CD14-positive monocyte (primary cell): ENCODE results near the gene PDE4B. TPM values are rescaled to one million over a fixed set of nuclear protein-coding genes. Genes with fewer than 3 reads are reported as not detected.

Source experiments
- DNase-seq, 3 donors: peaks; one replicate each; pipeline ENCODE4 v3.0.0-alpha.2; 2011 to 2022
- H2AFZ ChIP-seq: 2 replicates; pipeline ENCODE4 v1.6.0; 2012; ENCODE audit warnings: mild to moderate bottlenecking, low read depth, low read length, inconsistent platforms; ENCODE audit not compliant: insufficient read depth, poor library complexity, severe bottlenecking
- H3K27ac ChIP-seq, 2 donors: 1 replicate in 1 of 2; 2 replicates in 1 of 2; pipeline ENCODE4 v1.5.1; 2012 to 2013; ENCODE audit warnings: low read length in 2 of 2, control low read depth in 1 of 2, inconsistent platforms in 1 of 2, low read depth in 1 of 2, mild to moderate bottlenecking in 1 of 2
- H3K27me3 ChIP-seq, 2 donors: one replicate each; pipeline versions ENCODE4 v1.6.0 to v1.6.1; 2011 to 2013; ENCODE audit warnings: low read length in 2 of 2; ENCODE audit not compliant: control insufficient read depth in 2 of 2, insufficient read depth in 2 of 2
- H3K36me3 ChIP-seq, 2 donors: replicated peaks in 1 of 2; 1 replicate in 1 of 2; 2 replicates in 1 of 2; pipeline versions ENCODE4 v1.5.1 to v1.6.1; 2012 to 2013; ENCODE audit warnings: low read length in 2 of 2, control low read depth in 1 of 2, inconsistent platforms in 1 of 2, mild to moderate bottlenecking in 1 of 2; ENCODE audit not compliant: insufficient read depth in 2 of 2, control insufficient read depth in 1 of 2
- H3K4me1 ChIP-seq, 2 donors: 1 replicate in 1 of 2; 2 replicates in 1 of 2; pipeline versions ENCODE4 v1.5.1 to v1.6.1; 2012 to 2013; ENCODE audit warnings: low read length in 2 of 2, control low read depth in 1 of 2, inconsistent platforms in 1 of 2, mild to moderate bottlenecking in 1 of 2, moderate library complexity in 1 of 2; ENCODE audit not compliant: insufficient read depth in 2 of 2, control insufficient read depth in 1 of 2
- H3K4me2 ChIP-seq: replicated peaks from 2 replicates; pipeline ENCODE3; 2012; ENCODE audit warnings: low read length, moderate library complexity, mild to moderate bottlenecking; ENCODE audit not compliant: poor library complexity, severe bottlenecking; ENCODE audit errors: extremely low read depth
- H3K4me3 ChIP-seq, 3 experiments: fragments of 200-600 bp in 1 of 3; sonication (generic) in 1 of 3; replicated peaks in 1 of 3; 1 replicate in 2 of 3; 2 replicates in 1 of 3; pipeline ENCODE4 v1.5.1; 2011 to 2013; ENCODE audit warnings: low read length in 3 of 3, mild to moderate bottlenecking in 3 of 3, control low read depth in 2 of 3, low read depth in 2 of 3, inconsistent platforms in 1 of 3, moderate library complexity in 1 of 3
- H3K79me2 ChIP-seq: 2 replicates; pipeline ENCODE4 v1.6.0; 2012; ENCODE audit warnings: mild to moderate bottlenecking, control low read depth, inconsistent platforms, low read length, moderate library complexity; ENCODE audit not compliant: insufficient read depth
- H3K9ac ChIP-seq: 2 replicates; pipeline ENCODE4 v1.6.0; 2017; ENCODE audit warnings: low read length, mild to moderate bottlenecking; ENCODE audit not compliant: insufficient read depth, poor library complexity, severe bottlenecking
- H3K9me3 ChIP-seq, 2 donors: replicated peaks in 1 of 2; 1 replicate in 1 of 2; 2 replicates in 1 of 2; pipeline versions ENCODE4 v1.5.1 to v1.6.1; 2012 to 2013; ENCODE audit warnings: low read length in 2 of 2, control low read depth in 1 of 2; ENCODE audit not compliant: control insufficient read depth in 1 of 2, insufficient read depth in 1 of 2
- H4K20me1 ChIP-seq: 2 replicates; pipeline ENCODE4 v1.6.0; 2012; ENCODE audit warnings: mild to moderate bottlenecking, low read length, control low read depth, moderate library complexity; ENCODE audit not compliant: insufficient read depth
- H3K27ac Mint-ChIP-seq, 7 donors: one replicate each; pipeline ENCODE4 v1.8.0; 2020; ENCODE audit warnings: mild to moderate bottlenecking in 7 of 7, mixed read lengths in 7 of 7, moderate library complexity in 6 of 7, inconsistent platforms in 2 of 7
- H3K27me3 Mint-ChIP-seq, 3 donors: one replicate each; pipeline ENCODE4 v1.8.0; 2021 to 2022; ENCODE audit warnings: low read depth in 3 of 3, mild to moderate bottlenecking in 3 of 3, mixed read lengths in 3 of 3, moderate library complexity in 3 of 3, inconsistent platforms in 1 of 3
- H3K36me3 Mint-ChIP-seq, 2 donors: one replicate each; pipeline ENCODE4 v1.8.0; 2020; ENCODE audit warnings: mixed read lengths in 2 of 2, inconsistent platforms in 1 of 2, mild to moderate bottlenecking in 1 of 2
- H3K4me1 Mint-ChIP-seq: one replicate; pipeline ENCODE4 v1.8.0; 2020; ENCODE audit warnings: mild to moderate bottlenecking, mixed read lengths
- H3K4me3 Mint-ChIP-seq, 2 donors: one replicate each; pipeline ENCODE4 v1.8.0; 2020; ENCODE audit warnings: mild to moderate bottlenecking in 2 of 2, mixed read lengths in 2 of 2, moderate library complexity in 1 of 2
- H3K9me3 Mint-ChIP-seq, 7 donors: one replicate each; pipeline ENCODE4 v1.8.0; 2020 to 2022; ENCODE audit warnings: mixed read lengths in 7 of 7, mild to moderate bottlenecking in 6 of 7, moderate library complexity in 6 of 7, inconsistent platforms in 2 of 7
- WGBS: methylation state at CpG from one replicate; pipeline ENCODE4 v1.1.5; 2013; ENCODE audit warnings: missing lambda C conversion rate; ENCODE audit not compliant: insufficient coverage; 5-methylcytosine and 5-hydroxymethylcytosine counted together
- intact Hi-C, 2 donors: fragments of 100-400 bp; cut with micrococcal nuclease; formaldehyde crosslinking; loops; one replicate each; pipeline versions ENCODE4 v1.15.0 to v1.15.1; 2023
- polyA plus RNA-seq, 3 donors: library from polyadenylated mRNA; depleted of rRNA in 1 of 3; unstranded in 2 of 3; stranded (reverse) in 1 of 3; fragments of 300-500 nt in 2 of 3; fragments of >200 nt in 1 of 3; fragmentation: Illumina TruSeq in 2 of 3; gene quantifications; 1 replicate in 2 of 3; 2 replicates in 1 of 3; pipeline ENCODE4 v1.2.3, GENCODE V29; 2012 to 2021
- TF ChIP-seq, protein P1 (sequence below): fragments of 200-600 bp; IDR thresholded peaks from one replicate; pipeline ENCODE4 v1.8.0; 2022; ENCODE audit warnings: antibody characterized with exemption, mild to moderate bottlenecking

PDE4B gene
- polyA plus RNA-seq, 3 donors, result 17.2 to 52.8 (median 25.2) TPM

DNA sequence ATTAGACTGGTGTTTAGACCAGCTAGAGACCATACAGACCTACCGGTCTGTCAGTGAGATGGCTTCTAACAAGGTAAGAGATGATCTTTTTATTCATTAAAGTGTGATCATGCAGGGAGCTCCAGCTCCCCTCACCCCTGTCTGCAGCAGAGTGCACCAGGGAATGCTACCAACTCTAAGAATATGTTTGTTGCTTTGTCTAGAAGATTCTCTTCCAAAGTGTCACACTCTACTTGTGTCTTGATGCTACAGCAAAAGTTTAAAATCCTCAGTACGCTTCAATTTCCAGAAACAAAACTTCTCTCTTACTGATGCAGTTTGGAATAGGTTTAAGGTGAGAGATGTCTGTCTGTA is 539.8 kb downstream of the PDE4B start:
- no peak overlapping the region for H2AFZ ChIP-seq
- no CpG with 5 or more reads among the region's 2 CpGs for WGBS
- no peak for DNase-seq
- H3K4me1 Mint-ChIP-seq, result peaks cover 69% of the 10 kb centered on the region
- H3K36me3 ChIP-seq, result no peaks in the 10 kb centered on the region
- peak overlapping the region; percentile 97 to 98 for H3K4me3 Mint-ChIP-seq
- H3K27me3 Mint-ChIP-seq, result no peaks in the 10 kb centered on the region
- H3K27me3 ChIP-seq, result no peaks in the 10 kb centered on the region
- H3K9me3 Mint-ChIP-seq, result peaks cover 0 to 2% (median 0%) of the 10 kb centered on the region in 7 donors
- H3K4me3 ChIP-seq, result peak overlapping the region; percentile 80 to 99 (median 99)
- H3K36me3 Mint-ChIP-seq, result peaks cover 12 to 14% of the 10 kb centered on the region in 2 donors
- peaks cover 46% of the 10 kb centered on the region for H3K79me2 ChIP-seq
- peak overlapping the region; percentile 68 for H3K9ac ChIP-seq
- peak overlapping the region; percentile 77 to 86 for H3K27ac ChIP-seq
- H4K20me1 ChIP-seq, result peaks cover 13% of the 10 kb centered on the region
- peaks cover 76 to 89% of the 10 kb centered on the region in 2 donors for H3K4me1 ChIP-seq
- TF ChIP-seq, protein P1, sequence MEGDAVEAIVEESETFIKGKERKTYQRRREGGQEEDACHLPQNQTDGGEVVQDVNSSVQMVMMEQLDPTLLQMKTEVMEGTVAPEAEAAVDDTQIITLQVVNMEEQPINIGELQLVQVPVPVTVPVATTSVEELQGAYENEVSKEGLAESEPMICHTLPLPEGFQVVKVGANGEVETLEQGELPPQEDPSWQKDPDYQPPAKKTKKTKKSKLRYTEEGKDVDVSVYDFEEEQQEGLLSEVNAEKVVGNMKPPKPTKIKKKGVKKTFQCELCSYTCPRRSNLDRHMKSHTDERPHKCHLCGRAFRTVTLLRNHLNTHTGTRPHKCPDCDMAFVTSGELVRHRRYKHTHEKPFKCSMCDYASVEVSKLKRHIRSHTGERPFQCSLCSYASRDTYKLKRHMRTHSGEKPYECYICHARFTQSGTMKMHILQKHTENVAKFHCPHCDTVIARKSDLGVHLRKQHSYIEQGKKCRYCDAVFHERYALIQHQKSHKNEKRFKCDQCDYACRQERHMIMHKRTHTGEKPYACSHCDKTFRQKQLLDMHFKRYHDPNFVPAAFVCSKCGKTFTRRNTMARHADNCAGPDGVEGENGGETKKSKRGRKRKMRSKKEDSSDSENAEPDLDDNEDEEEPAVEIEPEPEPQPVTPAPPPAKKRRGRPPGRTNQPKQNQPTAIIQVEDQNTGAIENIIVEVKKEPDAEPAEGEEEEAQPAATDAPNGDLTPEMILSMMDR, result no peak
- H3K4me2 ChIP-seq, result peak overlapping the region; percentile 81
- no peaks in the 10 kb centered on the region for H3K9me3 ChIP-seq
- intact Hi-C loops, result loop anchor here (5.0 to 10.0 kb wide), 4 partner anchors 35 to 1355 kb away; partner anchors contain the start of gene GADD45A (in 1 of the 2)
- peak overlapping the region; percentile 98 to 100 (median 98) for H3K27ac Mint-ChIP-seq

GRCh38 chr1:66333466-66334199 is 540.9 kb downstream of the PDE4B start:
- H3K9ac ChIP-seq, result peak overlapping the region; percentile 68
- DNase-seq, result peak; percentile 57 to 82 (median 77)
- Mint-ChIP-seq H3K4me1 (peaks cover 59% of the 10 kb centered on the region), H3K27me3 (no peaks in the 10 kb centered on the region), H3K4me3 (peak overlapping the region; percentile 97 to 98), H3K36me3 (peaks cover 13 to 14% of the 10 kb centered on the region in 2 donors), H3K9me3 (peaks cover 0 to 2% (median 0%) of the 10 kb centered on the region in 7 donors), H3K27ac (peak overlapping the region; percentile 93 to 100 (median 98))
- no peaks in the 10 kb centered on the region for H3K36me3 ChIP-seq
- 0% methylated on average over 2 of the region's 4 CpGs for WGBS
- TF ChIP-seq, protein P1, result no peak
- H3K27me3 ChIP-seq, result no peaks in the 10 kb centered on the region
- peak overlapping the region; percentile 68 to 86 for H3K27ac ChIP-seq
- H3K9me3 ChIP-seq, result no peaks in the 10 kb centered on the region
- H3K4me3 ChIP-seq, result peak overlapping the region; percentile 80 to 99 (median 99)
- H3K79me2 ChIP-seq, result peaks cover 57% of the 10 kb centered on the region
- H3K4me2 ChIP-seq, result peak overlapping the region; percentile 81
- peaks cover 70 to 88% of the 10 kb centered on the region in 2 donors for H3K4me1 ChIP-seq
- H4K20me1 ChIP-seq, result peaks cover 13% of the 10 kb centered on the region
- intact Hi-C loops, result loop anchor here (5.0 to 10.0 kb wide), 4 partner anchors 36 to 1354 kb away; partner anchors contain the start of gene GADD45A (in 1 of the 2)
- no peak overlapping the region for H2AFZ ChIP-seq
